SJCRH30 (cell line): ENCODE data around the gene FAM185A. TPM values are rescaled to one million over a fixed set of nuclear protein-coding genes. Genes with fewer than 3 reads are reported as not detected.

ENCODE experiments used
- total RNA-seq: library from RNA; depleted of rRNA; stranded (reverse); fragments of >200 nt; shearing (Covaris generic); gene quantifications from 2 replicates; pipeline ENCODE4 v1.2.3, GENCODE V29; 2014; rRNA removed

The FAM185A gene
- total RNA-seq, 1 experiment from 2014 or later = 9.9 TPM

Other genes with a start within 250 kb of the FAM185A start
- 1.5 and 2.5 TPM in 2 replicates for gene RASA4B, start 231.2 kb upstream of the FAM185A start, total RNA-seq
- 2.8 and 3.7 TPM in 2 replicates for gene UPK3BL2, start 205.3 kb upstream of the FAM185A start, total RNA-seq
- gene SPDYE2, start 197.8 kb upstream of the FAM185A start, total RNA-seq = 0.10 TPM in 1 of 2 replicates, not detected in the other
- 21.5 and 27.3 TPM in 2 replicates for gene POLR2J3, start 176.4 kb upstream of the FAM185A start, total RNA-seq
- gene RASA4, start 132.2 kb upstream of the FAM185A start, total RNA-seq = 3.1 and 5.3 TPM in 2 replicates
- gene UPK3BL1, start 106.2 kb upstream of the FAM185A start, total RNA-seq = 14.8 and 23.6 TPM in 2 replicates
- gene SPDYE2B, start 98.7 kb upstream of the FAM185A start, total RNA-seq = not detected in 2 replicates
- 1.0 and 1.6 TPM in 2 replicates for gene POLR2J2, start 77.3 kb upstream of the FAM185A start, total RNA-seq
- 67.1 and 71.2 TPM in 2 replicates for gene LRRC17, start 164.0 kb downstream of the FAM185A start, total RNA-seq